ENCODE results near the gene EPB41L4B. TPM values are rescaled to one million over a fixed set of nuclear protein-coding genes. Genes with fewer than 3 reads are reported as not detected.

Gene EPB41L4B
- total RNA-seq = 0.29 TPM in 1 of 2 replicates, not detected in the other

GRCh38 chr9:109320742-109321448, at the start of gene EPB41L4B:
Gene EPB41L4B, minus strand, starts transcription at chr9:109321059. Its CDS starts 613 bp downstream, at chr9:109320446.

GRCh38 chr9:109166771-109167601, 153.9 kb downstream of the EPB41L4B start, which contains the start of gene FRRS1L:
Gene FRRS1L, minus strand, starts transcription at chr9:109167249. Its CDS starts 111 bp downstream, at chr9:109167138.

Other genes starting within 250 kb of the EPB41L4B start
- 36.0 and 38.5 TPM in 2 replicates for gene TMEM245, start 201.1 kb downstream of the EPB41L4B start, total RNA-seq
- gene FRRS1L, start 153.8 kb downstream of the EPB41L4B start, total RNA-seq = under 0.01 and 0.29 TPM in 2 replicates
- 0.18 and 0.29 TPM in 2 replicates for gene PTPN3, start 177.2 kb upstream of the EPB41L4B start, total RNA-seq

Measured in myometrial cell (primary cell).